HCT116 (cell line): ENCODE measurements around the gene LINGO4. TPM values are rescaled to one million over a fixed set of nuclear protein-coding genes. Genes with fewer than 3 reads are reported as not detected.

Experiments used
- ATAC-seq: fragments of 200-7000 bp; cut with Tn5 transposase; 2 replicates; pipeline ENCODE4 v1.9.1; 2020; ENCODE audit warnings: mild to moderate bottlenecking, moderate library complexity
- BruUV-seq: library from RNA; stranded (reverse); fragments of 400-500 nt; replicated peaks from 2 replicates; lab custom pipeline; 2021; lab: Mats Ljungman, UMichigan
- CTCF ChIA-PET: fragments of 300-600 bp; sonication (Branson Sonifier 250); formaldehyde crosslinking; loops from one replicate; lab custom pipeline; 2021; ENCODE audit warnings: antibody characterized with exemption; lab: Charles Lee
- POLR2A ChIA-PET: fragments of 300-600, 350-600 bp; sonication (Branson Sonifier 250); formaldehyde crosslinking; loops from one replicate; lab custom pipeline; 2021; ENCODE audit warnings: antibody characterized with exemption; lab: Charles Lee
- RAD21 ChIA-PET, 2 experiments: fragments of 300-600 bp; sonication (Branson Sonifier 250); formaldehyde crosslinking; loops; one replicate each; lab custom pipeline; 2023; ENCODE audit warnings: low total read pairs in 2 of 2; ENCODE audit not compliant: uncharacterized antibody in 2 of 2, unreplicated experiment in 2 of 2, low non-redundant PET in 1 of 2; lab: Charles Lee
- DNase-seq: peaks from one replicate; pipeline ENCODE4 v3.0.0-alpha.2; 2010; ENCODE audit warnings: low read depth, low spot score
- H2AFZ ChIP-seq: fragments of 200-600 bp; shearing (Covaris generic), sonication (generic); 2 replicates; pipeline ENCODE4 v1.6.1; 2017; ENCODE audit warnings: low read depth, mixed run types, mixed read lengths, antibody characterized with exemption, low read length; ENCODE audit not compliant: poor library complexity, severe bottlenecking
- H3K27ac ChIP-seq: 2 replicates; pipeline ENCODE4 v1.5.1; 2012; ENCODE audit warnings: low read depth, low read length
- H3K27me3 ChIP-seq: fragments of 200-600 bp; sonication (generic); 2 replicates; pipeline ENCODE4 v1.6.1; 2016; ENCODE audit warnings: mixed run types, low read length, mixed read lengths; ENCODE audit not compliant: insufficient read depth
- H3K36me3 ChIP-seq, 2 experiments: fragments of 200-500 bp in 1 of 2; fragments of 200-600 bp in 1 of 2; sonication (Bioruptor generic) in 1 of 2; sonication (generic) in 1 of 2; 2 replicates each; pipeline versions ENCODE4 v1.5.1 to v1.6.1; 2014 to 2016; ENCODE audit warnings: low read length in 2 of 2, inconsistent platforms in 1 of 2, mixed read lengths in 1 of 2, mixed run types in 1 of 2; ENCODE audit not compliant: insufficient read depth in 2 of 2, control insufficient read depth in 1 of 2
- H3K4me1 ChIP-seq, 2 experiments: fragments of 200-600 bp in 1 of 2; sonication (generic) in 1 of 2; 2 replicates each; pipeline versions ENCODE4 v1.5.1 to v1.6.1; 2012 to 2017; ENCODE audit warnings: low read length in 2 of 2, inconsistent platforms in 1 of 2, mild to moderate bottlenecking in 1 of 2, mixed read lengths in 1 of 2, mixed run types in 1 of 2, moderate library complexity in 1 of 2; ENCODE audit not compliant: insufficient read depth in 2 of 2, control insufficient read depth in 1 of 2
- H3K4me2 ChIP-seq: fragments of 200-600 bp; sonication (generic); 2 replicates; pipeline ENCODE4 v1.6.1; 2017; ENCODE audit warnings: mixed run types, low read length, mixed read lengths
- H3K4me3 ChIP-seq, 2 experiments: fragments of 200-600 bp in 1 of 2; sonication (generic) in 1 of 2; replicated peaks in 1 of 2; 2 replicates each; pipeline ENCODE4 v1.5.1; 2011 to 2016; ENCODE audit warnings: low read length in 2 of 2, control low read depth in 1 of 2, low read depth in 1 of 2, mild to moderate bottlenecking in 1 of 2, mixed read lengths in 1 of 2, mixed run types in 1 of 2
- H3K79me2 ChIP-seq: fragments of 200-600 bp; sonication (generic); 2 replicates; pipeline ENCODE4 v1.6.1; 2017; ENCODE audit warnings: mild to moderate bottlenecking, mixed run types, low read length, moderate library complexity, mixed read lengths; ENCODE audit not compliant: insufficient read depth
- H3K9ac ChIP-seq: fragments of 200-600 bp; sonication (generic); 2 replicates; pipeline ENCODE4 v1.6.1; 2016; ENCODE audit warnings: low read length, mixed read lengths
- H3K9me2 ChIP-seq: fragments of 200-600 bp; sonication (generic), shearing (Covaris generic); 2 replicates; pipeline ENCODE4 v1.6.1; 2017; ENCODE audit warnings: mixed run types, mild to moderate bottlenecking, moderate library complexity; ENCODE audit not compliant: insufficient read depth
- H3K9me3 ChIP-seq, 2 experiments: fragments of 200-500 bp in 1 of 2; fragments of 200-600 bp in 1 of 2; sonication (Bioruptor generic) in 1 of 2; sonication (generic) in 1 of 2; 2 replicates each; pipeline ENCODE4 v1.6.1; 2014 to 2017; ENCODE audit warnings: low read length in 2 of 2, mixed read lengths in 2 of 2, inconsistent platforms in 1 of 2, low read depth in 1 of 2, mild to moderate bottlenecking in 1 of 2, mixed run types in 1 of 2, moderate library complexity in 1 of 2; ENCODE audit not compliant: control insufficient read depth in 1 of 2, insufficient read depth in 1 of 2
- H4K20me1 ChIP-seq: fragments of 200-600 bp; sonication (generic), shearing (Covaris generic); 2 replicates; pipeline ENCODE4 v1.6.1; 2017; ENCODE audit warnings: mixed run types, mild to moderate bottlenecking, moderate library complexity; ENCODE audit not compliant: insufficient read depth
- CBX3 ChIP-seq: IDR thresholded peaks from 2 replicates; pipeline ENCODE4 v1.6.1; 2012; ENCODE audit warnings: low read depth
- EZH2phosphoT487 ChIP-seq: fragments of 200-600 bp; IDR thresholded peaks from 2 replicates; pipeline ENCODE4 v1.6.1; 2018; ENCODE audit warnings: antibody characterized with exemption, borderline replicate concordance
- SP1 ChIP-seq: IDR thresholded peaks from 2 replicates; pipeline ENCODE4 v1.6.1; 2012; ENCODE audit warnings: low read depth
- YY1 ChIP-seq: IDR thresholded peaks from 2 replicates; pipeline ENCODE4 v1.6.1; 2011; ENCODE audit warnings: low read length, low read depth, moderate library complexity, mild to moderate bottlenecking; ENCODE audit not compliant: insufficient replicate concordance; ENCODE audit errors: extremely low read depth
- ZFX ChIP-seq: fragments of 450-650 bp; IDR thresholded peaks from 2 replicates; pipeline ENCODE4 v1.6.1; 2017
- ZNF274 ChIP-seq: fragments of 200-500 bp; sonication (Bioruptor generic); IDR thresholded peaks from 2 replicates; pipeline ENCODE4 v1.6.1; 2014; ENCODE audit warnings: mild to moderate bottlenecking, low read depth, low read length, inconsistent platforms
- intact Hi-C: fragments of 100-400 bp; cut with micrococcal nuclease; formaldehyde crosslinking; loops from 2 replicates; pipeline ENCODE4 v1.10.0; 2022
- total RNA-seq: library from RNA; stranded (reverse); gene quantifications from one replicate; pipeline ENCODE4 v1.2.1, GENCODE V29; 2021; ENCODE audit not compliant: unreplicated experiment
- TF ChIP-seq, protein P1 (sequence below), 3 experiments: fragments of 200-600 bp in 1 of 3; sonication (generic) in 1 of 3; IDR thresholded peaks in 2 of 3; conservative IDR thresholded peaks in 1 of 3; 2 replicates each; pipeline ENCODE4 v1.5.1; 2012 to 2017; ENCODE audit warnings: low read depth in 2 of 3, low read length in 2 of 3, antibody characterized with exemption in 1 of 3, borderline replicate concordance in 1 of 3, control low read depth in 1 of 3, mild to moderate bottlenecking in 1 of 3, mixed read lengths in 1 of 3, mixed run types in 1 of 3, moderate library complexity in 1 of 3; ENCODE audit not compliant: insufficient read depth in 1 of 3

LINGO4 gene
- total RNA-seq, 1 experiment from 2014 or later, result not detected

- BruUV-seq, result no TSS peak
- Histone ChIP-seq H3K79me2 (no peaks in the 10 kb centered on the region), H3K9ac (no peak overlapping the region), H3K27ac (no peak overlapping the region), H3K4me2 (no peak overlapping the region), H2AFZ (no peak overlapping the region), H3K9me2 (no peaks in the 10 kb centered on the region), H3K27me3 (no peaks in the 10 kb centered on the region), H3K4me1 (peaks cover 17 to 57% of the 10 kb centered on the region in 2 experiments), H3K36me3 (no peaks in the 10 kb centered on the region), H4K20me1 (no peaks in the 10 kb centered on the region), H3K9me3 (no peaks in the 10 kb centered on the region), H3K4me3 (no peak overlapping the region)
- no peak for ATAC-seq
- DNase-seq, result no peak
- TF ChIP-seq EZH2phosphoT487 (no peak), CBX3 (no peak), ZFX (no peak), SP1 (no peak), ZNF274 (no peak), YY1 (no peak)
- TF ChIP-seq, protein P1, sequence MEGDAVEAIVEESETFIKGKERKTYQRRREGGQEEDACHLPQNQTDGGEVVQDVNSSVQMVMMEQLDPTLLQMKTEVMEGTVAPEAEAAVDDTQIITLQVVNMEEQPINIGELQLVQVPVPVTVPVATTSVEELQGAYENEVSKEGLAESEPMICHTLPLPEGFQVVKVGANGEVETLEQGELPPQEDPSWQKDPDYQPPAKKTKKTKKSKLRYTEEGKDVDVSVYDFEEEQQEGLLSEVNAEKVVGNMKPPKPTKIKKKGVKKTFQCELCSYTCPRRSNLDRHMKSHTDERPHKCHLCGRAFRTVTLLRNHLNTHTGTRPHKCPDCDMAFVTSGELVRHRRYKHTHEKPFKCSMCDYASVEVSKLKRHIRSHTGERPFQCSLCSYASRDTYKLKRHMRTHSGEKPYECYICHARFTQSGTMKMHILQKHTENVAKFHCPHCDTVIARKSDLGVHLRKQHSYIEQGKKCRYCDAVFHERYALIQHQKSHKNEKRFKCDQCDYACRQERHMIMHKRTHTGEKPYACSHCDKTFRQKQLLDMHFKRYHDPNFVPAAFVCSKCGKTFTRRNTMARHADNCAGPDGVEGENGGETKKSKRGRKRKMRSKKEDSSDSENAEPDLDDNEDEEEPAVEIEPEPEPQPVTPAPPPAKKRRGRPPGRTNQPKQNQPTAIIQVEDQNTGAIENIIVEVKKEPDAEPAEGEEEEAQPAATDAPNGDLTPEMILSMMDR (IDR thresholded peaks at IDR 0.05 in 2 of 3, conservative IDR thresholded peaks at IDR 0.05 in 1 of 3; ENCODE audit: borderline replicate concordance in 1 of 3, insufficient read depth in 1 of 3, low read depth in 2 of 3, low read length in 2 of 3), result no peak
- intact Hi-C loops, result no loop called here
- ChIA-PET CTCF (no interaction called here), POLR2A (no interaction called here), RAD21 (no interaction called here)
These were observed 28.1 kb upstream of the LINGO4 start for GRCh38 chr1:151833172-151833900.
